Tongue (tissue), 2 donors: ENCODE measurements around the gene DDX59. TPM values are rescaled to one million over a fixed set of nuclear protein-coding genes. Genes with fewer than 3 reads are reported as not detected.
"Not testable (repeated sequence)": the region's sequence is repeated elsewhere in the genome, so short reads cannot be mapped to it uniquely, and the experiment has no call there.

ENCODE experiments used
- DNase-seq: peaks from one replicate; pipeline ENCODE4 v3.0.0-alpha.2; 2015
- total RNA-seq: library from RNA; depleted of rRNA; stranded (reverse); fragments of >200 nt; gene quantifications from one replicate; pipeline ENCODE4 v1.2.3, GENCODE V29; 2014

The DDX59 gene
- total RNA-seq, 1 donor from 2014 or later: 29.0 TPM

- no peak for DNase-seq
Measured at GRCh38 chr1:200670242-200671118, 773 bp upstream of the DDX59 start.

GRCh38 chr1:200668514-200669313 is 993 bp downstream of the DDX59 start:
- DNase-seq: no peak

- no peak for DNase-seq
Measured at GRCh38 chr1:200666309-200666708, 3.4 kb downstream of the DDX59 start.

DNA sequence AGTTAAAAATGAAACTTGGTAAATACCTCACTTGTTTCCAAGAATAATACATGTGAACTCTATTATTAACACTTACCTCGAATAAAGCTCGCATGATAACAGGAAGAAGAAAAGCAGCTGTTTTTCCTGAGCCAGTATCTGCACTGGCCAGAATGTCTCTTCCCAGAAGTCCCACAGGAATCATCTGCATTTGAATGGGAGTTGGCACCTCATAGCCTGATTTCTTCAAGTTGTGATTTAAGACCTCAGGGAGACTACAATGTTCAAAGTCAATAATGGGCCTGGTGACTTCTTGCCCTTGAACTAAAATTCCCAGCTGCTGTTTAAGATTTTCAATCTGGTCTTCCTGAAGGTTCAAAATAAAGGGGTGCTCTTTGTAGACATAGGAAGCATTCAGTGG is 3.8 kb downstream of the DDX59 start:
- DNase-seq: no peak

DNA sequence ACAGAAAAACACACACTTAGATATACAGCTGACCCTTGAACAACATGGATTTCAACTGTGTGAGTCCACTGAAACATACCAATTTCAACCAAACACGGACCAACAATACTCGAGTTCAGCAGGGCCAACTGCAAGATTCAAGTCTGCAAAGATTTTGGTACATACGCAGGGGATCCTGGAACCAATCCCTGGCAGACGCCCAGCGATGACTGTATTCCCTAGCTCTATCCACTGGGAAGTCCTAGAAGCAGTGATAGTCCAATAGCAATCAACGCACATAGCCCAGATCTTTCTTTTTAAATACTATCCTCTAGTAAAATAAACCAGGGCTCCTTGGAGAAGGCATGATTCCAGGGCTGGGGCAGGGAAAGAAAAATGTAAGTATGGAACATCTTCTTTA is 9.0 kb downstream of the DDX59 start:
- DNase-seq: no peak

- DNase-seq: no peak
Measured at GRCh38 chr1:200659269-200659668, 10.4 kb downstream of the DDX59 start.

DNA sequence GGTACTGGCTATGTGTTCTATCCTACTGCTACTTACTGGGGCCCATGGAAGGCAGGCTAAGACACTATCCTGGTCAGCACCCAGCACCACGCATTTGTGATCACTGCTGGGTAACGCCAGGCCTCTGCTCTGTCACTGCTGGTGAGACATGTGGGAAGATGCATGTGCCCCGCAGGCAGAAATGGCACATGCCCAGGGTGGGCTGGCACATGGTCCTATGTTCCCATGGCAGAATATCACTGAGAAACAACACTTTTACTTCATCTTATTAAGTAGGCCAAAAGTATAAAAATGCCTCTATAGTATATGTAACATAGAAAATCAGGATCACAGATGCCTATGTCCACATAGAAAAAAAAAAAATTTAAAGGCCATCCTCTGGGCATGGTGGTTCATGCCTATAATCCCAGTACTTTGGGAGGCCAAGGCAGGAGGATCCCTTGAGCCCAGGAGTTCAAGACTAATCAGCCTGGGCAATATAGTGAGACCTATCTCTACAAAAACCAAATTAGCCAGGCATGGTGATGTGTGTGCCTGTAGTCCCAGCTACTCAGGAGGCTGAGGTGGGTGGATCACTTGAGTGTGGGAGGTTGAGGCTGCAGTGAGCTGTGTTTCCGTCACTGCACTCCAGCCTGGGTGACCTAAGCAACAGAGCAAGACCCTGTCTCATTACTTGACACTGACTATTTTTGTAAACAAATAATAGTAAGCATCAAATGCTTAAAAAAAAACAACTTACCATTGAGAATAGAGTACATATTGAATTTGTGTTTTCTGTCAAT is 11.5 kb downstream of the DDX59 start:
- no peak for DNase-seq

DNA sequence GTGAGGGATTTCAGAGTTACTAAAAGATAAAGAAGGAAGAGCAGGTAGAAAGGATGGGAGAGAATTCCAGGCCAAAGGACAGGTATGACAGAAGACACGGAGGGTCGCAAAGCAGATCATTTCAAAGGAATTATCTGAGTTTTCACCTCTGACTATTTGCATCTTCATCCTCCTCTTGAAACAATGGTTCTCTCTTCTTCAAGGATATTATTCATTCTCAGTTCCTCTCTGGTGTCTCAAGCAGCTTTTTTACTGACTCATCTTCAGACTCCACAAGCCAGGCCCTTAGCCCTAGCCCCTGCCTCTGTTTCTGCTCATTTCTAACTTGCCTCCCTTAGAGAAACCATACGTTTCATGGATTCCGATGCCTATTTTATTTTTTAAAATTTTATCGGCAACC is 15.0 kb downstream of the DDX59 start:
- DNase-seq: no peak

DNA sequence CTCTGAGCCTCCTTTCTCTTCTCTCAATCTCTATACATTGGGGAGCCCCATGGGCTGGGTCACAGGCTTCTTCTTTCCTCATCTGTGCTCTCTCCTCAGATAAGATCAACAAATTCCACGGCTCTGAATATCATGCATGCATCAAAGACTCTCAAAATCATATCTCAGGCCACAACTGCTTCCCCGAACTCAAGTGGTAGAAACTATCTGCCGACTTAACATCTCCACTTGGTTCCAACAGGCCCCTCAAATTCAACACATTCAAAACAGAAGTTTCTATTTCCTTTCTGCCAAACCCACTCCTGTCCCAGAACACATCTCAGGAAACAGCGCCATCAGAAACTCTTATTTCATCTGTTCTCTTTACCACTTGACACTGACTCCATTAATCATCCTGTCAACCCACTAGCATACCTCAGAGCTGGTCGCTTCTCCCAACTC is 16.7 kb downstream of the DDX59 start:
- no peak for DNase-seq

- DNase-seq: no peak
Measured at GRCh38 chr1:200652378-200652777, 17.3 kb downstream of the DDX59 start.

- no peak for DNase-seq
Measured at GRCh38 chr1:200646515-200646914, 23.2 kb downstream of the DDX59 start.

GRCh38 chr1:200644021-200644420 is 25.7 kb downstream of the DDX59 start:
- DNase-seq: no peak

DNA sequence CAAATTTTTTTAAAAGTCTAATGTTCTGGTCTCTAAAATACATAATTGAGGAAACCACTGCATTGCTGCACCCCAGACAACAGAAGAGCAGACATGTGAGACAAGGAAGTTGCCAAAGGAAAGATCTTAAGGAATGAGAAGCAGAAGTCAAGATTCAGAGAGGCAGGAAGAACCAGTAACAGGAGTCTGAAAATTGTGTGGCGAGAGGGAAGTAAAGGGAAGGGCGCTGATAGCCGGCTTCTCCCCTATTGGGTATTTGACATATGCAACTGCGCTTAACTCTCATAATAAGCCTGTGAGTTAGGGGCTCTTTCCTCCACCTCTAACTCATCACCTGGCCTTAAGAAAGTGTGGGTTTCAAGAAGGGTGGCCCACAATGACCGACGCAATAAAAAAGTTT is 27.2 kb downstream of the DDX59 start:
- no peak for DNase-seq

DNA sequence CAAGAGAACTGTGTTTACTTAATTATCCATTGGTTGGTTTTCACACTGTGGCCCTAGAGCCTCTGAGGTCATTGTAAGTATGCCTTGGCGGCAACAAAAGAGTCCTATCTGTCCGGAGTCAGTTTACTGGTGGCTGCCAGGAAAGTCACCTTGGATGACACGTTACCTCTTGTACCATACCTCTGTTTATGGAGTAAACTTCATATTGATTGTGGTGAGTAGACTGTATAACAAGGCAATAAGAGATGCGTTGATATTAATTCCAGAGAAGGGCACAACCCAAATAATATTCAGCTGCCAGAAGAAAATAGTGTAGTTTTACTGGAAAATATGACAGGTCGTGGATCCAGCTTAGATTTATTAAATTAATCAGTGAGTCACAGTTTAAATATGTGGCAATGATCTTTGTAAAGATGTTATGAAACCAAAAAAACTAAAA is 28.7 kb downstream of the DDX59 start:
- DNase-seq: no peak

DNA sequence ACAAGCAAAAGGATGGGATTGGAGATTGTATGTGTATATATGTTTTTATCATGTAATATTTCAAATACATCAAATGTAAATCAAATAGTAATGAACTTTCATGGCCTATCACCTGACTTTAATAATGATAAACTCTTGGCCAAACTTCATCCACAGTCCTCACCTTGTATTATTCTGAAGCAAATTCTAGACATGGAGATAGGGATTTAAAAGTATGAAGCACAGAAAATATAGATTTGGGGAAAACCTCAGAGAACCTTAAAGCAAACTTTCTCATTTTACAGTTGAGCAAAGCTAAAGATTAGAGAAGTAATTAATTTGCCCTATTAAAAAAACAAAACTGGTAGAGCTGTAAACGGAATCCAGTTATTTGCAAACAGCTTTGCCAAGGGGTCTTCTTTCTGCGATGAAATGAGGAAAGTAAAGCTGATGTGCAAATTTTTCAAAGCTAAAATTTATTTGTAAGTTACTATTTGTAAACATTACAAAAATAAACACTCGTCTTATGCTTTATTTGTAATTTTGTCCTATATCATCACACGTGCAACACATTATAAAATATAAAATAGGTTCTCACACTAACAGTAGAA is 29.2 kb downstream of the DDX59 start:
- DNase-seq: no peak

DNA sequence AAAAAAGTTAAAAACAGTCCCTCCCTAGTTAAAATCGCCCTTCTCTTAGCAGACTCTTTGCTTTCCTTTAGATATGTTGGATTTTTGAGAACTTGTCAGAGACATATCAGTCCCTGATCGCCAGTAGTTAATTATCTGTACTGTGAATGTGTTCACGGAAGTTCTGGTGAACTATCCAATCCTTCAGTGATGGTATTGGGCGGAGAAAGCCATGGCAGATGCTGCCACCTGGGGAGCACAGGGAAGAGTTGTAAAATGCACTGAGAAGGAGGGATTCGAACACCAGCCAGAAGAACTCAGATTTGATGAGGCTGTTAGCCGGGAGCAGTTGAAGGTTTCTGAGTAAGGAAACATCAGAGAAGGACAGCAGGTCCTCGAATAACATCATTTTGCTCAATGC is 31.6 kb downstream of the DDX59 start:
- no peak for DNase-seq

GRCh38 chr1:200636681-200637080 is 33.0 kb downstream of the DDX59 start:
- no peak for DNase-seq

DNA sequence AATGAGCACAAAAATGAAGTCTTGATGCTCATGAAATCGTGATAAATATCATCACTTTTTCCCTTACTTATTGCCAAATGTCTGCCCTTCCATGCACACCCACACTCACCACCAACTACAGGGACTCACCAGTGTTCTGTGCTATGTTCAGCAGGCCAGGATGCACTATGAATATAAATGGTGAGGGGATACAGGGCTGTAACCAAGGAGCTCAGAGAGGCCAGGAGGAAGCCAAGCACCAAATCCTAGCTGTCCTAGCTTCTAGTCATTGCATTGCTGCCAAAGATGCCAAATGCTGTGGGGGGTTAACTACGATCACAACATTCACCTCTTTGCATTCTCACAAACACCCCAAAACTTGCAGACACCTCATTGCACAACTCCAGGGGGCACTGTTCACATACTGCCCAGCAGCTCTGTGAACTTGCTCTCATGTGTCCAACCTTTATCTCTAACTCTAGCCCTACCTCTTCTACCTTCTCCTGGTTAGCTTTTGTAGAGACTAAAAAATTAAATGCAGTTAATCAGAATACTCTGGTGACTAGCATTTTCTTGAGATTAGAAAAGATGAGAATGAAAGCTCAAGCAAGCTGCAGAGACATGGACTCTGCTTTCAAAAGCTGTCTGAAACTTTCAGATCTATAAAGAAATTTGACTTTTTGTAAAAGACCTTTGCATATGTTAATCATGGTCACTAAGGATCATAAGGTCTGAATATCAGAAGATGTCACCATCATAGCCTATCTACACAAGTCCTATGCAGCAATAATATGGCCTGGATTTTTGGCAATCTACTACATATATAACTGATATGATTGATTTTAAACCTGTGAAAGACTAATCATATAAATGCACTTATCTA is 35.2 kb downstream of the DDX59 start:
- no peak for DNase-seq

- DNase-seq: no peak
Measured at GRCh38 chr1:200631375-200631774, 38.3 kb downstream of the DDX59 start.

- DNase-seq: not testable (repeated sequence)
Measured at GRCh38 chr1:200630515-200630899, 39.2 kb downstream of the DDX59 start.

- no peak for DNase-seq
Measured at GRCh38 chr1:200629876-200630514, 39.7 kb downstream of the DDX59 start.
